ENCODE results near the gene CUEDC1.

DNA sequence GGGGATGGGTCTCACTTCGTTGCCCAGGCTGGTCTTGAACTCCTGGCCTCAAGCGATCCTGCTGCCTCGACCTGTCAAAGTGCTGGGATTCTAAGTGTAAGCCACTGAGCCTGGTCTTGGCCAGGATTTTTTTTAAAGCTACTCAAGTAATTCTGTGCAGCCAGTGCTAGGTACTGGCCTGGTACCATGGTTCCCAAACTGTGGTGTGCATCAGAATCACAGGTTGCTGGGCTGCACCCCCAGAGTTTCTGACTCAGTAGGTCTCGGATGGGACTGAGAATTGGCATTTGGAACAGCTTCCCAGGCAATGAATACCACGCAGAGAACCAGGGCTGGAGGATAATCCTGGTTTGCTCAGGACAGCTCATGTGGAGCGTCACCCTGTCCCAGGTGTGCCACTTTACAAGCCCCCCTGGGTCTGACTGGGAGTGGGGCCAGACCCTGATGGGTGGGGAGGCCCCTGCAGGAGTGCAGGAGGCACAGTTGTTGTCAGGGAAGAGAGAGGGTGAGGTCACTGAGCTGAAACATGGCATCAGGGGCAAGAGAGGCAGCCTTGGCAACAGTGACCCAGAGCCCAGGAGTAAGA is 94.7 kb downstream of the CUEDC1 start:
- TF ChIP-seq, protein P1, sequence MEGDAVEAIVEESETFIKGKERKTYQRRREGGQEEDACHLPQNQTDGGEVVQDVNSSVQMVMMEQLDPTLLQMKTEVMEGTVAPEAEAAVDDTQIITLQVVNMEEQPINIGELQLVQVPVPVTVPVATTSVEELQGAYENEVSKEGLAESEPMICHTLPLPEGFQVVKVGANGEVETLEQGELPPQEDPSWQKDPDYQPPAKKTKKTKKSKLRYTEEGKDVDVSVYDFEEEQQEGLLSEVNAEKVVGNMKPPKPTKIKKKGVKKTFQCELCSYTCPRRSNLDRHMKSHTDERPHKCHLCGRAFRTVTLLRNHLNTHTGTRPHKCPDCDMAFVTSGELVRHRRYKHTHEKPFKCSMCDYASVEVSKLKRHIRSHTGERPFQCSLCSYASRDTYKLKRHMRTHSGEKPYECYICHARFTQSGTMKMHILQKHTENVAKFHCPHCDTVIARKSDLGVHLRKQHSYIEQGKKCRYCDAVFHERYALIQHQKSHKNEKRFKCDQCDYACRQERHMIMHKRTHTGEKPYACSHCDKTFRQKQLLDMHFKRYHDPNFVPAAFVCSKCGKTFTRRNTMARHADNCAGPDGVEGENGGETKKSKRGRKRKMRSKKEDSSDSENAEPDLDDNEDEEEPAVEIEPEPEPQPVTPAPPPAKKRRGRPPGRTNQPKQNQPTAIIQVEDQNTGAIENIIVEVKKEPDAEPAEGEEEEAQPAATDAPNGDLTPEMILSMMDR (IDR thresholded peaks at IDR 0.05; ENCODE audit: borderline replicate concordance, extremely low read depth, low read length, poor library complexity, severe bottlenecking), result no peak
- no peak for TF ChIP-seq EZH2 (IDR thresholded peaks at IDR 0.05; ENCODE audit: borderline replicate concordance, low read depth, low read length, severe bottlenecking)

Data from DND-41 (cell line).